Right atrium auricular region (tissue), 2 donors: Measurements from ENCODE around the gene PRDM5. TPM values are rescaled to one million over a fixed set of nuclear protein-coding genes. Genes with fewer than 3 reads are reported as not detected.

Source experiments
- DNase-seq: peaks from one replicate; pipeline ENCODE4 v3.0.0-alpha.2; 2019; ENCODE audit warnings: low spot score
- H3K27ac ChIP-seq, 2 donors: fragments of 200-600 bp; sonication (generic); 1 replicate in 1 of 2; 2 replicates in 1 of 2; pipeline ENCODE4 v1.5.1; 2016 to 2019
- H3K27me3 ChIP-seq, 2 donors: fragments of 200-600 bp; sonication (generic); one replicate each; pipeline versions ENCODE4 v1.5.1 to v1.6.0; 2017 to 2019
- H3K36me3 ChIP-seq: fragments of 200-600 bp; sonication (generic); one replicate; pipeline ENCODE4 v1.5.1; 2016
- H3K4me1 ChIP-seq, 2 donors: fragments of 200-600 bp; sonication (generic); one replicate each; pipeline versions ENCODE4 v1.5.1 to v1.6.0; 2017 to 2019
- H3K4me3 ChIP-seq, 2 donors: fragments of 200-600 bp; sonication (generic); 1 replicate in 1 of 2; 2 replicates in 1 of 2; pipeline ENCODE4 v1.5.1; 2017 to 2019; ENCODE audit warnings: mild to moderate bottlenecking in 1 of 2, moderate library complexity in 1 of 2
- H3K9me3 ChIP-seq, 2 donors: fragments of 200-600 bp; sonication (generic); one replicate each; pipeline ENCODE4 v1.5.1; 2019
- CTCF ChIP-seq, 2 donors: fragments of 200-600 bp; sonication (generic); IDR thresholded peaks; one replicate each; pipeline ENCODE4 v1.5.1; 2019; ENCODE audit warnings: antibody characterized with exemption in 2 of 2
- total RNA-seq, 2 donors: library from RNA; depleted of rRNA; stranded (reverse); fragments of >200 nt; gene quantifications; one replicate each; pipeline ENCODE4 v1.1.0, GENCODE V29; 2016

Gene PRDM5
- total RNA-seq, 2 donors from 2014 or later, result 8.1 to 12.8 TPM

- Histone ChIP-seq H3K27me3 (no peaks in the 10 kb centered on the region), H3K4me3 (no peak overlapping the region), H3K27ac (no peak overlapping the region), H3K36me3 (no peaks in the 10 kb centered on the region), H3K4me1 (peaks cover 0 to 18% of the 10 kb centered on the region in 2 donors), H3K9me3 (no peaks in the 10 kb centered on the region)
- TF ChIP-seq CTCF (IDR thresholded peaks at IDR 0.05), result no peak
- DNase-seq, result no peak
These were observed 1.9 kb downstream of the PRDM5 start for GRCh38 chr4:120920666-120921065.

GRCh38 chr4:120919358-120919757 is 3.2 kb downstream of the PRDM5 start:
- H3K4me1 ChIP-seq, result peaks cover 0 to 18% of the 10 kb centered on the region in 2 donors
- DNase-seq, result no peak
- H3K9me3 ChIP-seq, result no peaks in the 10 kb centered on the region
- H3K4me3 ChIP-seq, result no peak overlapping the region
- H3K36me3 ChIP-seq, result no peaks in the 10 kb centered on the region
- no peak overlapping the region for H3K27ac ChIP-seq
- TF ChIP-seq CTCF (IDR thresholded peaks at IDR 0.05), result peak in 1 of 2 donors; percentile 20
- no peaks in the 10 kb centered on the region for H3K27me3 ChIP-seq

- TF ChIP-seq CTCF (IDR thresholded peaks at IDR 0.05), result no peak
- DNase-seq, result no peak
These were observed 3.7 kb downstream of the PRDM5 start for GRCh38 chr4:120918788-120919187.

GRCh38 chr4:120918092-120918491 is 4.4 kb downstream of the PRDM5 start:
- DNase-seq, result no peak
- Histone ChIP-seq H3K4me3 (no peak overlapping the region), H3K4me1 (peaks cover 0 to 18% of the 10 kb centered on the region in 2 donors), H3K9me3 (no peaks in the 10 kb centered on the region), H3K27me3 (no peaks in the 10 kb centered on the region), H3K36me3 (no peaks in the 10 kb centered on the region), H3K27ac (no peak overlapping the region)
- TF ChIP-seq CTCF (IDR thresholded peaks at IDR 0.05), result no peak

More at GRCh38 chr4:120918788-120919187, 3.7 kb downstream of the PRDM5 start:
- no peaks in the 10 kb centered on the region for H3K27me3 ChIP-seq
- H3K36me3 ChIP-seq, result no peaks in the 10 kb centered on the region
- H3K27ac ChIP-seq, result no peak overlapping the region
- no peaks in the 10 kb centered on the region for H3K9me3 ChIP-seq
- H3K4me1 ChIP-seq, result peaks cover 0 to 18% of the 10 kb centered on the region in 2 donors
- H3K4me3 ChIP-seq, result no peak overlapping the region

- Histone ChIP-seq H3K27me3 (no peaks in the 10 kb centered on the region), H3K9me3 (no peaks in the 10 kb centered on the region), H3K27ac (no peak overlapping the region), H3K36me3 (no peaks in the 10 kb centered on the region), H3K4me3 (no peak overlapping the region), H3K4me1 (peaks cover 0 to 18% of the 10 kb centered on the region in 2 donors)
- no peak for DNase-seq
- no peak for TF ChIP-seq CTCF (IDR thresholded peaks at IDR 0.05)
These were observed 5.6 kb downstream of the PRDM5 start for GRCh38 chr4:120916937-120917336.

- no peak for DNase-seq
- H3K27me3 ChIP-seq, result no peaks in the 10 kb centered on the region
- no peak overlapping the region for H3K27ac ChIP-seq
- no peak for TF ChIP-seq CTCF (IDR thresholded peaks at IDR 0.05)
- no peak overlapping the region for H3K4me3 ChIP-seq
- H3K4me1 ChIP-seq, result peaks cover 0 to 12% of the 10 kb centered on the region in 2 donors
- no peaks in the 10 kb centered on the region for H3K36me3 ChIP-seq
- H3K9me3 ChIP-seq, result no peaks in the 10 kb centered on the region
These were observed 7.2 kb downstream of the PRDM5 start for GRCh38 chr4:120915336-120915735.
